GM18909 (cell line): ENCODE measurements around the gene CFAP54.
"Not testable (repeated sequence)": the region's sequence is repeated elsewhere in the genome, so short reads cannot be mapped to it uniquely, and the experiment has no call there.

Experiments used
- ATAC-seq: cut with Tn5 transposase; IDR thresholded peaks from one replicate; pipeline ENCODE4 v1.9.1; 2021; ENCODE audit warnings: mild to moderate bottlenecking; ENCODE audit not compliant: unreplicated experiment, poor library complexity

Gene CFAP54, protein sequence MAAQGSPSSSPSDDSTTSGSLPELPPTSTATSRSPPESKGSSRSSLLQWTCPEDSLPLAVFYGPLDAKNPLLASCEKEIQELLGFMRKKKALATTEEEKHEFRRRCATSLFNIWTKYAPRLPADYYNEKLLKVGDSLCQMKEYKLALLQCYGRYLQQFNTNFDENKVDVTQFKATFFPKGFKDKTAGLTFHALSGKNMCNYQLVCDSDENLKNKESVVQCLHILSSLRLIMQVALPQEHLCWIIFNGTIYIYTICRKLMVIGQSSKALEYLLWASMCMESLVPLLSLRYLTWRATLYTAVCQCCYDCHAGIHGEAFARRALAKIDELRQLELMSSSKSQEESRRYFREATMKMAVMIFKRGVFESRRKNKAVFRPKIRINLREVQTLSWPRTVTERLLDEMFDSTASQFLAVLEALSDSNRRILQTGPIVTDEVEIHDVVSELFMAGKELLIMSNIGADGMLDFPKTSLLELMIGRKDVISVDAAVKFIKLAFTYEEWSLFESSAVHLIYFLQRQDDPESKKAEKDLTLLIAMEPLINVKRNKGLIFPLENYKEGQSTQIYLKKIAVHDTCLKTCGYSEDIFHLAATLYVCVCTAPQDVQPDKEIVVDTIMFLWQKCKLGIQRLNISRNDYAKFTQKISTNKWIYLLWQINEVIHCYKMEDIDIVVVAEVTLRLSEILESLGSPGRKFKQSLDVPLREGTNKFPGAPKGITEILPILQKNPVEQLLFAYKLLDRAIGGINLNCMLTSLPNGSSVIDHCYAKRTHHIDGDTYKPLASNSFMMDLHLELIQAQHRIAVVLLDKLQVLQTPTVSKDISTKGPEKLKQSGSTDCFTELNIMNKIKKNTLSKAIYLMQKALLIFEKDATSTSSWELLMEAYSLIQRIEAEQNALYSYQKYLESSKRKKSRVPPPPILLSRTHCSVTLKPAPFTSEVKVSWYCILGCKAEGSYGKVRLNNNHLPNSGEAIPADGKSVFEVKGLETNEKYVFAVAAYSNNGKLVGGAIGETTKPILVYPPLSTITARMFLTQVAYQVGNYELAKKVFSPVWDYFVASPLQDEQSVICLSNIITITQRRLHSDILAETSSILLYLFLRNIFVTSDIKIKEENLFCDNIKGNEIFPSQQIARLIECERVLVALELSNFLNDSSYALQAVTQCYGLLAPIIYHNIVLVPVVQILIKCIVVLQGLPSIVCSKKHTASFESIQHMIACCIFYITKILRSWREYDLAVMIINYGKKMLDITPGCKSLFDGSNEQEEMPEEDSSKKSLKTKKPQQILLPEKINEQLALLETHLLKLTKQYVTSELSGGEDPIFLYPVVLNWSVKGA (N-terminal part only)

DNA sequence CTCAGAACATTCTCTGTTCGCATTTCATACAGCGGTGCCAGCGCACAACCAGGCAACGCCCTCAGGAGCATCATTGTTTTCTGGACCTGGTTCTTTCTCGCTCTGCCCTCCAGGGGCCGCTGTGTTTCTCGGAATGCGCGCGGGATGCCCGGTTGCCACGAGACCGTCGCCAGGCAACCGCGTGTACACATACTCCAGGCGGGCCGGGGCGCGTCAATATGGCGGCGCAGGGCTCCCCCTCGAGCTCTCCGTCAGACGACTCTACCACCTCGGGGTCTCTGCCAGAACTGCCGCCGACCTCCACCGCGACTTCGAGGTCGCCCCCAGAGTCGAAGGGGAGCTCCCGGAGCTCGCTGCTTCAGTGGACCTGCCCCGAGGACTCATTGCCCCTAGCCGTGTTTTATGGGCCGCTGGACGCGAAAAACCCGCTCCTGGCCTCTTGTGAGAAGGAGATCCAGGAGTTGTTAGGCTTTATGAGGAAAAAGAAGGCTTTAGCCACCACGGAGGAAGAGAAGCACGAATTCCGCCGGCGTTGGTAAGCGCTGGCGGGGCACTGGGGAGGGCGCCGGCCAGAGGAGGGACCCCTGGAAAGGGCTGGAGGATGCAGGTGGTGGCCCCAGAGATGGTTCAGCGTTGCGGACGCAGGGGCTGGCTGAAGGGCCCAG, at the start of gene CFAP54:
Gene CFAP54, plus strand, starts transcription at position 186 of the 665 bp plus-strand sequence. Its CDS starts 33 bp downstream, at position 219.
- ATAC-seq = peak; percentile 98

GRCh38 chr12:96441816-96442215, 47.6 kb upstream of the CFAP54 start:
- ATAC-seq = no peak

- ATAC-seq = no peak
Measured at GRCh38 chr12:96442906-96443305, 46.5 kb upstream of the CFAP54 start.

DNA sequence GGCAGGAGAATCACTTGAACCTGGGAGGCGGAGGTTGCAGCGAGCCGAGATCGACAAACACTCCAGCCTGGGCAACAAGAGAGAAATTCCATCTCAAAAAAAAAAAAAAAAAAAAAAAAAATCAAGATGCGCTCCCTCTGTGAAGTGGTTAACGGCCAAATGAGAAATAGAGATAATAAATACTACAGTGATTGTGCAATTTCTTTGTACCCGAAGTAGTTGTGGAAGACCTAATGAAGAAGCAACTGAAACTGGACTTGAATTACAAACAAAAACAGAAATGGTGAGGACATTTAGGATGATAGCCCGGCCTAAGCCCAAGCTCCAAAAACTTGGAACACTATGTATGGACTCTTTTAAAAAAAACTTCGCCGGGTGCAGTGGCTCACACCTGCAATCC, 45.0 kb upstream of the CFAP54 start:
- no peak for ATAC-seq

- ATAC-seq = peak; percentile 99
Measured at GRCh38 chr12:96445691-96446583, 43.4 kb upstream of the CFAP54 start.

- ATAC-seq = no peak
Measured at GRCh38 chr12:96447256-96447655, 42.1 kb upstream of the CFAP54 start.

GRCh38 chr12:96448300-96448699, 41.1 kb upstream of the CFAP54 start:
- no peak for ATAC-seq

- no peak for ATAC-seq
Measured at GRCh38 chr12:96452261-96452922, 37.0 kb upstream of the CFAP54 start.

- no peak for ATAC-seq
Measured at GRCh38 chr12:96454396-96454795, 35.0 kb upstream of the CFAP54 start.

GRCh38 chr12:96456265-96456974, 33.0 kb upstream of the CFAP54 start:
- peak; percentile 95 for ATAC-seq

DNA sequence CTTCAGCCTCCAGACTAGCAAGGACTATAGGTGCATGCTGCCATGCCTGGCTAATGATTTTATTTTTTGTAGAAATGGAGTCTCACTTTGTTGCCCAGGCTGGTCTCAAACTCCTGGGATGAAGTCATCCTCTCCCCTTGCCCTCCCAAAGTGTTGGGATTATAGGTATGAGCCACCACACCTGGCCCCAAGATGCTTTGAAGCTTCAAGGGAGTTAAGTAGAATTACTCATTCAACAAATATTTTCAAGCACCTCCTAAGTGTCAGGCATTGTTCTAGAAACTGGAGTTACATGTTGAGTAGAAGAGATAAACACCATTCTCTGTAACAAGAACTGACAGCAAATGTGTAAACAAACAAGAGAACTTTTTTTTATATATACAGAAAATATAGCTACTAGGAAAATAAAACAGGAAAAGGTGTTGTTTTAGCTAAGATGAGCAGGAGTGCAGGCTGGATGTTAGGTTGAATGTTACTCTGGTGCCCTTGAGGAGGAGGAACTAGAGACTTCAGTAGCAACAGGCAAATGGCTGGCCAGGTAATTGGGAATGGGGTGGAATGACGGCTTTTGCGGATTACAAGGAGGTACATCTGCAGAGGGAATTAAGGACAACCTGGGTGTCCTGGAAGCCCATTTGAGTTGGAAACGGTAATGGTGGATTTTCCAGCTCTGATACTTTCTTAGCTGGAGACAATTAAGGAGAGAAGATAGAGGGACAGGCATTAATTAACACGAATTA, 32.0 kb upstream of the CFAP54 start:
- no peak for ATAC-seq

DNA sequence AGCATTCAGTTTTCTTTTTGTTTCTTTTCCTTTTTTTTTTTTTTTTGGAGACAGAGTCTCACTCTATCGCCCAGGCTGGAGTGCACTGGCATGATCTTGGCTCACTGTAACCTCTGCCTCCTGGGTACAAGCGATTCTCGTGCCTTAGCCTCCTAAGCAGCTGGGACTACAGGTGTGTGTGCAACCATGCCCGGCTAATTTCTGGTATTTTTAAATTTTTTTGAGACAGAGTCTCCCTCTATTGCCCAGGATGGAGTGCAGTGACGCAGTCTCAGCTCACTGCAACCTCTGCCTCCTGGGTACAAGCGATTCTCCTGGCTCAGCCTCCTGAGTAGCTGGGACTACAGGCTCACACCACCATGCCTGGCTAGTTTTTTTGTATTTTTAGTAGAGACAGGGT, 30.1 kb upstream of the CFAP54 start:
- not testable (repeated sequence) for ATAC-seq

GRCh38 chr12:96462571-96463280, 26.7 kb upstream of the CFAP54 start:
- no peak for ATAC-seq

DNA sequence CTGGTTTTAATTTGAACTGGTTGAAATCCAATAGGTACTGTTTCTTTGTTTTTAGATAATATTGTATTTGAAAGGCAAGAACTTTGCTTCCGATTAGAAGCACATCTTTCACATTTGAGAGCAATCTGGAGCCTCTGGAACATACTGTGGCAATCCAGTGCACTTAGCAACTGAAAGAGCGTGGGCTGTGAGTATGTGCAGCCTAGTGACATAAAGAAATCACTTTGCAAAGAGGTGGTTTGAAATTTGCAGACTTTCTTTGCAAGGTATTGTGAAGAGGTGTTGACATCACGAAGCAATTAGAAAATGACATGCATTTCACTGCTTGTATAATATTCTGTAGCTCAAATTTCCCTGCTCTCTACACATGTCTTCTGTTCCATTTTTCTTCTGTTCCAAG, 23.5 kb upstream of the CFAP54 start:
- ATAC-seq = no peak

DNA sequence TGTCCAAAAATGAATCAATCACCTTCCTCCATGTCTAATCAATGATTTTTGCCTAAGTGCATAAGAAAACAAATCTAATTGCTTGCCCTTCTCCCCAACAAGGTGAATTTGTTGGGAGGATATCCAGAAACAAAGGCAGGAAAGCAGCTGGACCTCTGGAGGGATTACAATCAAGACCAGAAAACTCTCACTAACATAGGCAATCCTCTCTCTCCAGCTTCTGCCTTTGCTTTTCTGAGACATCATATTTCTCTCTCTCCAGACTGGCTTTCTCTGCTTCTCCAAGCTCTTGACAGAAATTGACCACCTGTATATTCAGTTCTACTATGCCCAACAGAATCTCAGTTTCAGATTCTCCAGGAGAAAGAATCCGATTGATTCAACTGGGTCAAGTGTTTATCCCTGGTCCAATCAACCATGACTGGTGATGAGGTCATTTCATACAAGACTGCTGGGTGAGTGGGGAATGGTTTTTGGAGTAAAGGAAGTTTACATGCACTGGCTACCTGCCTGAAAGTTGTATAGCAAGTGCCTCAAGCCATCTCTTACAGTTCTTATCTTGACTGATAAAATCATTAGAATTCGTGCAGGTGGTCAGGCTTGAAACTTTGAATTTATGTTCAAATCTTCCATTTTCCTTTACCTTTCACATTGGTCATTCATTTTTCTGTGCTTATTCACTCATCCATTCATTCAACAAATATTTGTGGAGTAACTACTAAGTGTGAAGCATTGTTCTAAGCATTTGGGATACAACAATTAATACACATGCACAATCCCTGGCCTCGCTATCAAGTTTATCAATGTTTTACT, 22.2 kb upstream of the CFAP54 start:
- no peak for ATAC-seq
